Testis (tissue), 3 donors: ENCODE measurements around the gene ROR2. TPM values are rescaled to one million over a fixed set of nuclear protein-coding genes. Genes with fewer than 3 reads are reported as not detected.

Source experiments
- DNase-seq: peaks from one replicate; pipeline ENCODE4 v3.0.0-alpha.2; 2019
- H3K27ac ChIP-seq, 2 donors: fragments of 200-600 bp; sonication (generic); one replicate each; pipeline ENCODE4 v1.5.1; 2019
- H3K27me3 ChIP-seq: fragments of 200-600 bp; sonication (generic); one replicate; pipeline ENCODE4 v1.5.1; 2019
- H3K36me3 ChIP-seq: fragments of 200-600 bp; sonication (generic); one replicate; pipeline ENCODE4 v1.5.1; 2017; ENCODE audit warnings: low read depth; ENCODE audit errors: missing control alignments
- H3K4me1 ChIP-seq: fragments of 200-600 bp; sonication (generic); one replicate; pipeline ENCODE4 v1.5.1; 2019
- H3K4me3 ChIP-seq, 2 donors: fragments of 200-600 bp; sonication (generic); one replicate each; pipeline ENCODE4 v1.5.1; 2017 to 2019
- H3K9me3 ChIP-seq: fragments of 200-600 bp; sonication (generic); one replicate; pipeline ENCODE4 v1.5.1; 2017
- POLR2A ChIP-seq: fragments of 450-650 bp; IDR thresholded peaks from one replicate; pipeline ENCODE4 v1.6.1; 2017; ENCODE audit warnings: antibody characterized with exemption, mild to moderate bottlenecking, moderate library complexity
- WGBS, 2 donors: methylation state at CpG; one replicate each; pipeline ENCODE4 v1.1.5; 2018; 5-methylcytosine and 5-hydroxymethylcytosine counted together
- intact Hi-C: fragments of 100-400 bp; cut with DNase I; formaldehyde crosslinking; loops from one replicate; pipeline ENCODE4 v1.15.1; 2023; ENCODE audit warnings: low total_unique reads
- polyA plus RNA-seq: library from polyadenylated mRNA; stranded (reverse); fragments of 350-450 nt; fragmentation: Illumina TruSeq; extraction: RNeasy Lipid Tissue Mini Kit (QIAGEN cat#74804); gene quantifications from one replicate; pipeline ENCODE4 v1.2.3, GENCODE V29; 2014; ENCODE audit warnings: low read depth, low replicate concordance; ENCODE audit not compliant: insufficient read depth
- total RNA-seq, 2 donors: library from RNA; depleted of rRNA; stranded (reverse); fragments of >200 nt; gene quantifications; one replicate each; pipeline ENCODE4 v1.2.3, GENCODE V29; 2016
- TF ChIP-seq, protein P1 (sequence below), 3 experiments: fragments of 450-650 bp in 2 of 3; fragments of 200-600 bp in 1 of 3; sonication (generic) in 1 of 3; IDR thresholded peaks; one replicate each; pipeline ENCODE4 v1.5.1; 2016 to 2019; ENCODE audit warnings: antibody characterized with exemption in 3 of 3, mild to moderate bottlenecking in 2 of 3, moderate library complexity in 1 of 3

ROR2 gene
- total and polyA plus RNA-seq, 3 donors from 2014 or later: 11.5 to 16.5 (median 12.3) TPM

DNA sequence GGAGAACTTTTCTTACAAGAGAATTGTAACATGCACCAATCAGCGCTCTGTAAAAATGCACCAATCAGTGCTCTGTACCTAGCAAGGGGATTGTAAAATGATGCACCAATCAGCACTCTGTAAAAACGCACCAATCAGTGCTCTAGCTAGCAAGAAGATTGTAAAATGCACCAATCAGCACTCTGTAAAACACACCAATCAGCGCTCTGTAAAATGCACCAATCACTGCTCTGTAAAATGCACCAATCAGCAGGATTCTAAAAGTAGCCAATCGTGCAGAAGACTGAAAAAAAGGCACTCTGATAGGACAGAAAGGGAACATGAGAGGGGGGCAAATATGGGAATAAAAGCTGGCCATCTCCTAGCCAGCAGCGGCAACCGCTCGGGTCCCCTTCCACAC lies 233.2 kb downstream of the ROR2 start:
- TF ChIP-seq, protein P1, sequence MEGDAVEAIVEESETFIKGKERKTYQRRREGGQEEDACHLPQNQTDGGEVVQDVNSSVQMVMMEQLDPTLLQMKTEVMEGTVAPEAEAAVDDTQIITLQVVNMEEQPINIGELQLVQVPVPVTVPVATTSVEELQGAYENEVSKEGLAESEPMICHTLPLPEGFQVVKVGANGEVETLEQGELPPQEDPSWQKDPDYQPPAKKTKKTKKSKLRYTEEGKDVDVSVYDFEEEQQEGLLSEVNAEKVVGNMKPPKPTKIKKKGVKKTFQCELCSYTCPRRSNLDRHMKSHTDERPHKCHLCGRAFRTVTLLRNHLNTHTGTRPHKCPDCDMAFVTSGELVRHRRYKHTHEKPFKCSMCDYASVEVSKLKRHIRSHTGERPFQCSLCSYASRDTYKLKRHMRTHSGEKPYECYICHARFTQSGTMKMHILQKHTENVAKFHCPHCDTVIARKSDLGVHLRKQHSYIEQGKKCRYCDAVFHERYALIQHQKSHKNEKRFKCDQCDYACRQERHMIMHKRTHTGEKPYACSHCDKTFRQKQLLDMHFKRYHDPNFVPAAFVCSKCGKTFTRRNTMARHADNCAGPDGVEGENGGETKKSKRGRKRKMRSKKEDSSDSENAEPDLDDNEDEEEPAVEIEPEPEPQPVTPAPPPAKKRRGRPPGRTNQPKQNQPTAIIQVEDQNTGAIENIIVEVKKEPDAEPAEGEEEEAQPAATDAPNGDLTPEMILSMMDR (IDR thresholded peaks at IDR 0.05): no peak
- TF ChIP-seq POLR2A: no peak
- 66 to 79% methylated on average over 7 of the region's 7 CpGs for WGBS, 2 donors

DNA sequence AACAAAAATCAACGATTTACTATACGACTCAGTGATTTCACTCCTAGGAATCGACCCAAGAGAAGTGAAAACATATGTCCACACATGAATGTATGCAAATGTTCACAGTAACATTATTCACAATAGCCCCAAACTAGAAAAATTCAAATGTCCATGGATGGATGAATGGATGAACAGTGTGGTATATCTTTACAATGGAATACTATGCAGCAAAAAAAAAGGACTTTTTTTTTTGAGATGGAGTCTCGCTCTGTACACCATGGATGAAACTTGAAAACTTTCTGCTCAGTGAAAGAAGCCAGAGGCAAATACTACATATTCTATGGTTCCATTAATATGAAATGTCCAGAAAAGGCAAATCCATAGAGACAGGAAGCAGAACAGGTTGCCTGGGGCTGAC lies 233.8 kb downstream of the ROR2 start:
- no peak for TF ChIP-seq POLR2A
- TF ChIP-seq, protein P1 (IDR thresholded peaks at IDR 0.05): no peak
- H3K36me3 ChIP-seq: no peaks in the 10 kb centered on the region
- H3K4me3 ChIP-seq: no peak overlapping the region
- peaks cover 7% of the 10 kb centered on the region for H3K4me1 ChIP-seq
- no peak overlapping the region for H3K27ac ChIP-seq
- intact Hi-C loops: no loop called here
- DNase-seq: no peak
- H3K9me3 ChIP-seq: no peaks in the 10 kb centered on the region
- H3K27me3 ChIP-seq: no peaks in the 10 kb centered on the region
- WGBS, 2 donors: 80 to 82% methylated on average over 4 of the region's 4 CpGs

More for the DNA sequence above, 233.2 kb downstream of the ROR2 start:
- DNase-seq: peak; percentile 65
- Histone ChIP-seq H3K27me3 (no peaks in the 10 kb centered on the region), H3K36me3 (no peaks in the 10 kb centered on the region), H3K4me3 (peak overlapping the region in 1 of 2 donors; percentile 21), H3K4me1 (peaks cover 7% of the 10 kb centered on the region), H3K9me3 (no peaks in the 10 kb centered on the region), H3K27ac (no peak overlapping the region)
- intact Hi-C loops: no loop called here

DNA sequence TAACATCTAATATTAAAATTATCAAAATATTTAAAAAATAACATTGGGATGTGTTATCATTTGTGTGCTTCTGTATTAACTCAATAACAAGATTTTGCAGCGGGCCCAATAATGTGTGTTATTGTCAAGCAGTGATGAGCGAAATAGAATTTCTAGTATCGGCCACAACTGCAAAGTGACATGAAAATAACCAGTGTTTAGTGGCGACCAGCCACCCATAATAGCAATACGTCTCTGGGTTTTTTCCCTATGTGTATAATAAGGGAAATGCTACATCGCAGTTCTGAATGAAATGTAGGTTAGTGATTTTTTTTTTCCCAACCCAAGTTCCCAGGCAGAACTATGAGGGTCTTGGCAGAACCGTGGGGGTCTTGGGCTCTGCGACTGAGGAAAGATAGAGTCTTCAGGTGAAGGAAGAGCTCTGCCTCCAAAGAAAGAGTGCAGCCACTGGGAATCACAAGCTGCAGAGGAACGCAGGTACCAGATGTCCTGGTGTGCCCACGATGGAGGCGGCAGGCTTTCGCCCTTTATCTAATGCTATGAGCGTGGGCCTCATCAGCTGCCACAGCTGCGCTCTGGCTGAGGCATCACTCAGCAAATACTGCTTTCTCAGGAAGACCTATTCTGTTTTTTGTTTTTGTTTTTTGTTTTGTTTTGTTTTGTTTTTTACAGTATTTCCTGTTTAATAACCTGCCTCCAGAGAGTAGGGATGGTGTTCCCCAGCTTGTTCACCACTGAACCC lies 235.0 kb downstream of the ROR2 start:
- Histone ChIP-seq H3K27ac (peak overlapping the region in 1 of 2 donors; percentile 73), H3K4me3 (peak overlapping the region; percentile 31 to 51), H3K4me1 (no peaks in the 10 kb centered on the region), H3K36me3 (no peaks in the 10 kb centered on the region), H3K27me3 (no peaks in the 10 kb centered on the region), H3K9me3 (no peaks in the 10 kb centered on the region)
- TF ChIP-seq POLR2A: no peak
- TF ChIP-seq, protein P1 (IDR thresholded peaks at IDR 0.05): no peak
- WGBS, 2 donors: 41 to 46% methylated on average over 14 of the region's 14 CpGs
- intact Hi-C loops: no loop called here
- DNase-seq: no peak

DNA sequence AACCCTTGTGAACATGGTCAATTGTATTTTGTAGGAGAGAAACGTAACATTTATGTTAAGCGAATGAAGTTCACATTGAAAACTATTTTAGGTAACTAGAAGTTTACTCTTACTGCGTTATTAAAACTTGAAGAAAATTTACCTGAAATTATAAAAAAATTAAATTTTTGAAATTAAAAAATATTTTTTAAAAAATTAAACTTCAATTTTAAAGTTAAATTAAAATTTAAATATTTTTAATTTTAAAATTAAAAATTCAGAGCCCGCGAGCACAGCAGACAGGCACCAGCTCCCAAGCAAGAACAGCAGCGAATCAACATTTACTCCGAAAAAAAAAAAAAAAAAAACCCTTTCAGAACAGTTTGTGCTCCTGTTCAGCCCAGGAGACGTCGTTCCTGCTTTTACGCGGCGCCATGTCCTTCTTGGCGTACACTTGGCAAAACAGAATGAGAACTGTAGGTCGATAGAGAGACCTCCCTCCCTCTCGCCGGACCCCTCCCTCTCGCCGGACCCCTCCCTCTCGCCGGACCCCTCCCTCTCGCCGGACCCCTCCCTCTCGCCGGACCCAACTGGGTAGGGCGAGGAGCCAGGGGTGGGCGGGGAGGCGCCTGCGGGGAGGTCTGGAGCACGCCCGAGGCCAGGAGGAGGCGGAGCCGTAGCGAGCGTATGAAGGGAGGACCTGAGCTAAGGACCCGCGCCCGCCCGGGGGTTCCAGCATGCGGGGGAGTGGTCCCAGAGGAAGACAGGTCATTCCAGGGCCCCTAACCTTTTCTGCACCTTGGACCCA lies 235.8 kb downstream of the ROR2 start:
- intact Hi-C loops: no loop called here

More for the DNA sequence above, 235.8 kb downstream of the ROR2 start:
- no peaks in the 10 kb centered on the region for H3K9me3 ChIP-seq
- peak overlapping the region in 1 of 2 donors; percentile 73 for H3K27ac ChIP-seq
- DNase-seq: peak; percentile 79
- no peaks in the 10 kb centered on the region for H3K4me1 ChIP-seq
- H3K4me3 ChIP-seq: peak overlapping the region; percentile 31 to 51
- no peaks in the 10 kb centered on the region for H3K36me3 ChIP-seq
- 10 to 12% methylated on average over 33 to 34 of the region's 39 CpGs for WGBS, 2 donors
- no peak for TF ChIP-seq POLR2A
- TF ChIP-seq, protein P1 (IDR thresholded peaks at IDR 0.05): no peak
- no peaks in the 10 kb centered on the region for H3K27me3 ChIP-seq
